Measurements from ENCODE around the gene SHOC2.

SHOC2 gene

GRCh38 chr10:110985497-110986275, 66.3 kb downstream of the SHOC2 start:
- DNase-seq, result no peak

DNA sequence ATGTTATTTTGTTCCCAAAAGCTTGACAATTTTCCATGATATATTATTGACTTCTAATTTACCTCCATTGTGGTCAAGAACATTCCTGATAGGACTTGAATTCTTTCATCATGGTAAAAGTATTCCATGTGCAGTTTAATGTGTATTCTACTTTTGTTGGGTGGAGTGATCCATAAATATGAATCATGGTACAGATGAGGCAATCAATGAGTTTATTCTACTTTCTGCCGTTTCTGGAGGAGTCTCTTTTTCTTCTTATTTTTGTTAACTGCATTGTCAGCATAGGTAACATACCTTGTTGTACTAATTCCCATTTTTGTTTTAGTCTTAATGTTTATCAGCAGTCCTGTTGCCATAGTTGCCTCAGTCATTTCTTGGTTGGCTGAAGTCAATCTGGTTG, 69.6 kb downstream of the SHOC2 start:
- DNase-seq, result no peak

DNA sequence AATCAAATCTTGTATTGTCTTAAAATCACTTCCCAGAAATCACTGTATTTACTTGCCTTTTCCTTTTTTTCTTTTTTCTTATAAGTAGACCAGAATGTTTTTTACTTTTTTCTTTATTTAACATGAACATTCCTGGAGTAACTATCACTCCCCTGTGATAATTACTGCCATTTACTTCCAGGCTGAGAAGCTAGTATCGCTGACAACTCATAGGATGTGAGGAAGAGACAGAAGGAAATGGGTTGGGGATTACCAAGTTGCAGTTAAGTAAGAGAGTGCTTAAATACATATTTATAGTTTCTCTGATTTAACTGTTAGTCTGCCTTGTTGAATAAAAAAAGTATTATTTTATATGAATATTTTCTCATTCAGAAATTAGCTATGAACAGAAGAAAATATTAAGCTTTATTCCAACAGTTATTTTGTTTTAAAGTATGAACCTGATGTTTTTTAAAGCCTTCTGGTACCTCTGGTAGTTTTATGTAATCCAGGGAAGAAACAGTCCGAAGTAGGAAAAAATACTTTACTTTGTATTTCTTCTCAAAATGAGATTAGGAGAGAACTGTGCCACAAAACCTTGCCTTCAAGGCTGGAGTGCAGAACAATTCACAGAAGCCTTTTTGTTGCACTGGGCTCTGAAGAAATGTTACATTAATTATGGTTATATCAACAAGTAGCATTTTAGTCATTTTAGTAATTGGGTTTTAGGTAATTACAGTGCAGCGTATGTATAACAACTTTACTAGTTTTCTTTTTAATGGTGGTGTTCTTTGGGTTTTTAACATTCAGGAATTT, 72.8 kb downstream of the SHOC2 start:
- DNase-seq, result no peak

- DNase-seq, result peak in 2 of 5 experiments; percentile 52 to 84
Measured at GRCh38 chr10:110993024-110993693, 73.8 kb downstream of the SHOC2 start.

DNA sequence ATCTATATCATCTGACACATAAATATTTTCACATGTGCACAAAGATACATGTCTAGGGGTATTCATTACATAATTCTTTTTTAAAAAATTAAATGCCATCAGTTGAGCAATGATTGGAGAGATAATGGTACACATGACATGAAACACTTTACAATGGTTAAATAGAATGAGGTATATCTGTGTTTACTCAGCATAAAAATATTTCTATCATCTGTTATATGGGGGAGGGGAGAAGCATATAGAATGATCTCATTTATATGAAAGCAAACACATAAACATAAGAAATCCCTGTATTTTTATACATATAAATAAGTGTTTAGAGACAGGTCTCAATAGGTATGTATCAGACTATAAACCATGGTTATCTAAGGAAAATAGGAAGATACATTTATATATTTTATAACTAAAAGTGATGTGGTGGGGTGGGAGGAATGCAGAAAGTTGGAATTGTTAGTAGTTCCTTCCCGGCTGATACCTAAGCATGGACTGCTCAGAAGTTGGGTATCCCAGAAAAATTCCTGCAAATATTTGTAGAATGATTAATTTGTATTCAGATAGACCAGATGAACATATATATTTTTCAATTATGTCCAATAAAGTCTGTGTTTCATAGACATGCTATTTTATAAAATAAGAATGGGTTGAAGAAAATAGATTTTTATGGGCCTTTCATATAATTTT, 75.1 kb downstream of the SHOC2 start:
- no peak for DNase-seq

DNA sequence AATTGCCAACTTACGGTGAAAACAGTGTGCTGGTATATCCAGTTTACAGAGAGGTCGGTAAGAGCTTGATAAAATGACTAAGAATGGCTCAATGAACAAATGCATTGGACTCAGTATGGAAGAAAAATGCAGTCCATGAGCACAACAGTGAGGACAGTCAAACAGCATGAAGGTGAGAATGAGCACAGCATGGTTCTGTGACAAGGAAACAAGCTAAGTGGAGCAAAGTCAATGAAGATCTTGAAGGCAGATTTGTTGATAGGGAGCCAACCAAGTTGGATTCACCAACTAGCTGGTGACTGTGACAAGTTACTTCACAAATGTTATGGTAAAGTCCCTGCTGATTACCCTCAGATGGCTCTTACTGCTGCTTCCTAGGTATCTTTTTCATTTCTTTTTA, 75.9 kb downstream of the SHOC2 start:
- peak in 1 of 5 experiments; percentile 11 for DNase-seq

DNA sequence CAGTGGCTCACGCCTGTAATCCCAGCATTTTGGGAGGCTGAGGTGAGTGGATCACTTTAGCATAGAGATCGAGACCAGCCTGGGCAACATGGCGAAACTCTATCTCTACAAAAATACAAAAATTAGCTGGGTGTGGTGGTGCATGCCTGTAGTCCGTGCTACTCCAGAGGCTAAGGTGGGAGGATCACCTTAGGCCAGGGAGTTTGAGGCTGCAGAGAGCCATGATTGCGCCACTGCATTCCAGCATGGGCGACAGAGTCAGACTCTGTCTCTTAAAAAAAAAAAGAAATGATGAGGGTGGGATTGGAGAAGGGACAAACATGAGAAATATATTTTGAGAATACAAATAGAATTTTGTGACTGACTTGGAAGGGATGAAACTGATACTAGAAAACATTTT, 76.9 kb downstream of the SHOC2 start:
- no peak for DNase-seq

- no peak for DNase-seq
Measured at GRCh38 chr10:111004016-111004415, 84.6 kb downstream of the SHOC2 start.

GRCh38 chr10:111007486-111007885, 88.1 kb downstream of the SHOC2 start:
- DNase-seq, result no peak

DNA sequence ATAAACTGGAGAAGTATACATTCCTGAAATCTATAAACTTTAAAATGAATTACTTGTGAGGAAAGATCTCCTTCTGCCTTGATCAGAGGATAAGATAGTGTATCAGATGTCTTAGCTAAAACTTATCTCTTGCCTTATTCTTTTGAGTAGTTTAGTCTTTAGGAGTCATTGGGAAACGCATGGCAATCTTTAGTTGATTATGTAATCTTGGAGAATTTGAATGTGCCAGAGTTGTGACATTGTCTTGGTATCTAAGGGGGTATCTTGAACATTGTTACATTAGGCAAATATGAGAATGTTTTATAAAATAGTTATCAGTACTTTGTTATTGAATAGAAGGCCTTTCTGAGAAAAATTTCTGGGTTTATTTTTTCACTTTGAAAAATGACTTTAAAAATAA, 95.8 kb downstream of the SHOC2 start:
- DNase-seq, result no peak

DNA sequence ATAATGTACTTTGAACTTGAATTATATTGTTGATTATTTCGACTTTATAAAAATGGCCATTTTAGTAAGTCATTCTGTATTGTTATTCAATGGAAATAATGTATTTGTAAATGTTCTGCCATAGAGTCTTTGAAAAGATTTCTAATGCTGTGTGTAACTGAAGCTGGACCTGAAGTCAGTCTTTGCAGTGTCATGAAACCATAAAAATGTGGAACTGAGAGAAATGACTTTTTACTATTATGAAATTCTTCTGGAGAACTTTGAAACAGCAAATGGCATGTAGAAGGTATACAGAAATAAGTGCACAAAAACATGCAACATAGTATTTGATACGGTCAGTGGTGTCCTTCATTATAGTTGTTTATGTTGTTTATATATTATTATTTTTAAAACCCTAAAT, 97.7 kb downstream of the SHOC2 start:
- no peak for DNase-seq

DNA sequence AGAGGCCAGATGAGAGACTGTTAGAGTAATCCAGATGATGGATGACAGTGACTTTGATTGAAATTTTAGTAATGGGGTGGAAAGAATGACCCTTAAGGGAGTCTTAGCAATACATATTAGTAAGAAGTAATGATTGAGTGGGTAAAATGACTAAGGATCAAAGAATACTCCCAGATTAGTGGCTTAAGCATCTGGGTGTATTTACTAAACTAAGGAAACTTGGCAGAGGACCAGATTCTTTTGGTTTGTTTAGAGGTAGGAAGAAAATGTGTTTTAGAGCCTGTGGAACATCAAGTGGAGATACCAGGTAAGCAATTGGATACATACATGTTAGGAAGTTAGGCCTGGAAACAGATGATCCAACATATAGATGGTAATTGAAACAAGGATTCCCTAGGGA, 98.6 kb downstream of the SHOC2 start:
- no peak for DNase-seq

GRCh38 chr10:111023060-111023459, 103.7 kb downstream of the SHOC2 start:
- peak in 1 of 5 experiments; percentile 5 for DNase-seq

GRCh38 chr10:111030042-111030750, 110.8 kb downstream of the SHOC2 start:
- peak in 1 of 5 experiments; percentile 38 for DNase-seq

- no peak for DNase-seq
Measured at GRCh38 chr10:111034598-111035310, 115.3 kb downstream of the SHOC2 start.

- no peak for DNase-seq
Measured at GRCh38 chr10:111035542-111035941, 116.1 kb downstream of the SHOC2 start.

GRCh38 chr10:111037858-111038257, 118.5 kb downstream of the SHOC2 start:
- DNase-seq, result no peak

DNA sequence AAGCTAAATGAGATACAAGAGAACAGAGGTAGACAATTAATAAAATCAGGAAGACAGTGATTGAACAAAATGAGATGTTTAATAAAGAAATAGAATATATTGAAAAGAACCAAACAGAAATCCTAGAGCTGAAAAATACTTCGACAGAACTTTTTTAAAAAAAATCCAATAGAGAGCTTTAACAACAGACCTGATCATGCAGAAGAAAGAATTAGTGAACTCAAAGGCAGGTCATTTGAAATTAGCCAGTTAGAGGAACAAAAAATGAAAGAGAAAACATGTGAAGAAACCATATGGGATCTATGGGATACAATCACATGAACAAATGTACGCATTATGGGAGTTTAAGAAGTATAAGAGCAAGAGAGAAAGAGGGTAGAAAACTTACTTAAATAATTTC, 120.1 kb downstream of the SHOC2 start:
- no peak for DNase-seq

GRCh38 chr10:111057006-111057405, 137.6 kb downstream of the SHOC2 start:
- DNase-seq, result no peak
